Upper lobe of left lung (tissue), 4 donors: Measurements from ENCODE around the gene STRBP.

ENCODE experiments used
- CTCF ChIP-seq, 6 experiments: fragments of 450-650 bp in 4 of 6; fragments of 200-600 bp in 2 of 6; sonication (generic) in 2 of 6; IDR thresholded peaks; one replicate each; pipeline ENCODE4 v1.5.1; 2016 to 2019; ENCODE audit warnings: antibody characterized with exemption in 6 of 6
- EP300 ChIP-seq, 4 donors: sonication (generic); formaldehyde crosslinking; IDR thresholded peaks; one replicate each; pipeline ENCODE4 v1.5.1; 2017; ENCODE audit warnings: antibody characterized with exemption in 4 of 4, control low read depth in 2 of 4
- POLR2A ChIP-seq, 4 donors: fragments of 450-650 bp; IDR thresholded peaks; one replicate each; pipeline ENCODE4 v1.5.1; 2016 to 2017; ENCODE audit warnings: antibody characterized with exemption in 4 of 4, mild to moderate bottlenecking in 2 of 4
- POLR2AphosphoS5 ChIP-seq, 2 donors: sonication (generic); formaldehyde crosslinking; IDR thresholded peaks; one replicate each; pipeline ENCODE4 v1.5.1; 2017; ENCODE audit warnings: antibody characterized with exemption in 2 of 2

GRCh38 chr9:123107639-123108285, 160.6 kb downstream of the STRBP start:
- TF ChIP-seq CTCF (IDR thresholded peaks at IDR 0.05) (no peak), POLR2A (IDR thresholded peaks at IDR 0.05) (no peak), POLR2AphosphoS5 (IDR thresholded peaks at IDR 0.05) (no peak), EP300 (IDR thresholded peaks at IDR 0.05) (no peak)
